HG03520 (cell line): ENCODE results near the gene SLC45A1.

Experiments used
- ATAC-seq: cut with Tn5 transposase; IDR thresholded peaks from one replicate; pipeline ENCODE4 v1.9.1; 2021; ENCODE audit warnings: mild to moderate bottlenecking, moderate library complexity; ENCODE audit not compliant: unreplicated experiment

SLC45A1 gene

DNA sequence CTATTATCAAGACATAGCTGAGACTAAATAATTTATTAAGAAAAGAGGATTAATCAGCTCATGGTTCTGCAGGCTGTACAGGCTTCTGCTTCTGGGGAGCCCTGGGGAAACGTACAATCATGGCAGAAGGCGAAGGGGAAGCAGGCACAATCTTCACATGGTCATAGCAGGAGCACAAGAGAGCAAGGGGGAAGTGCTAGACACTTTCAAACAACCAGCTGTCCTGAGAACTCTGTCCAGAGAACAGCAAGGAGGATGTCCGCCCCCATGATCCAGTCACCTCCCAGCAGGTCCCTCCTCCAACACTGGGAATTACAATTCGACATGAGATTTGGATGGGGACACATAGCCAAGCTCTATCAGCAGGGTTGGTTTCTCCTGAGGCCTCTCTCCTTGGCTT lies 10.3 kb upstream of the SLC45A1 start:
- no peak for ATAC-seq

- ATAC-seq = no peak
Observed at GRCh38 chr1:8311068-8311718, 6.7 kb upstream of the SLC45A1 start.

GRCh38 chr1:8312235-8313218 lies 5.4 kb upstream of the SLC45A1 start:
- no peak for ATAC-seq

- ATAC-seq = no peak
Observed at GRCh38 chr1:8313231-8313630, 4.7 kb upstream of the SLC45A1 start.

GRCh38 chr1:8314346-8315280 lies 3.3 kb upstream of the SLC45A1 start:
- no peak for ATAC-seq

DNA sequence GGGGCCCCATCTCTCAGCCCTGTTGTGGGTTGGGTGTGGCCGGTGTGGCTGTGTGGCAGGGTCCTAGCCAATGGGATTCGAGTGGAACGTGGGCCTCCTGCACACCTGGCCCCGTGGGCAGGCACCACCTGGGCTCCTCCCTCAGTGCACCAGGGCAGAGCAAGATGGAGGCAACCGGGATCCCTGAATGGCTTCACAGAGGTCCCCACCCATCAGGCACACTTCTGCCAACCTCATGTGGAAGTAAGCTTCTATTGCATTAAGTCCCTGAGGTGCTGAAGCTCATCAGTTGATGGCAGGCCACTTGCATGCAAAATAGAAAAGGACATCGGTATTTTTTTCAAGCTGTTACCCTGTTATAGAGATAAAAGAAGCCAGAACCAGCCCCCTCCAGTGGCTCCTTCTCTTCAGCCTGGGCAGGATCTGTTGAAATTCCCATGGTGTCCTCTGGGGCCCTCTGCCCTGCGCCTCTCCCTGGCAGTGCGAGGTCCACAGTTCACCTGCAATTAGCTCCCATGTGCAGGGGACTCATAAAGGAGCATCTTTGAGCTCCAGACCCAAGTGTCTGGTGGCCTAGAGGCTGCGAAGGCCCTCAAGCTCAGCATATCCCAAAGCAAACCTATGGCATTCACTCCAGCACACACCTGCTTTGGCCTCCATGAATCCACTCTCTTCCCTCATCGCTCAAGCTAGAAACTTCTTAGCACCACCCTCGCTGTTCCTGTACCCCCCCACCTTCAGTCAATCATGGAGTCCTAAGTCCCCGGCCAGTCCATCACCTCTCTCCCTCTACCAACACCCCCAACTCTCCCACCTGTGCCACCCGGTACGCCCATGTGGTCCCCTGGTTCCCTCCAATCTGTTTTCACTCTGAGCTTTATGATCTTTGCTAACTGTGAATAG lies 2.1 kb upstream of the SLC45A1 start:
- no peak for ATAC-seq

DNA sequence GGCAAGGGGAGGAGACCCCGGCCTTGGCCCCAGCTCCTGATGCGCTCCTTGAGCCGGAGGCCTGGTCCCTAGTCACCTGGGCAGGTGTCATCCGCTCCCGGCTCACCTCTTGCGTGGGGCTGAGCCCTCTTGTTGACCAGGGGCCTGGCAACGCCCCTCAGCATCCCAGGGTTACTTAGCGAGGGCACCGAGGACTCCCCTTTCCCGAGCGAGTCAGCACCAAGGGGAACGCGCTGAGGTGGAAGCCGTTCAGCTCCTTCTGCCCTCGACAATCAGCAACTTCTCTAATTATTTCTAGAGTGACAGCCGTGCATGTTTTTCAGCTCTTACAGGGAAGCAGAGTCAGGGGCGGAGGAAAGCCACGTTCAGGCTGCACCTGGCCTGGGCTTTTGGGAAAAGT lies 522 bp downstream of the SLC45A1 start:
- ATAC-seq = no peak

GRCh38 chr1:8321612-8322011 lies 3.7 kb downstream of the SLC45A1 start:
- ATAC-seq = no peak

GRCh38 chr1:8323706-8324105 lies 5.8 kb downstream of the SLC45A1 start:
- no peak for ATAC-seq

GRCh38 chr1:8324176-8324810 lies 6.4 kb downstream of the SLC45A1 start:
- ATAC-seq = no peak

GRCh38 chr1:8325771-8326170 lies 7.9 kb downstream of the SLC45A1 start:
- no peak for ATAC-seq

DNA sequence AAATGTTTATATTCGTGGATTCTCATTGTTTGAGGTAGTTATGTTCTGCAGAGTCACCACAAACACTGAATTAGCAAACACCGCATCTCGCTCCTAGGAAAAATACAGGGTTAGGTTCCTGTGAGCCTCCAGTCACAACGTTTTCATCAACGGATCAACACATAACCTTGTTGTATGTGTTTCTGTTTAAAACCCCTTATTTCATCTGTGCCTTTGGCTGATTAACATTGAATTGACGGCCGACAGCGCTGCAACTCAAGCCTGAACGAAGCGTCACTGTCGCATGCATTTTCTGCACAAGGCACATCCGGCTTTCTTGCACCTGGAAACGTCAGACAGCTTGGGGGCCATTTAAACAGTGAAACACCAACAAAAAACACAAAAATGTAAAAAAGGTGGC lies 8.4 kb downstream of the SLC45A1 start:
- ATAC-seq = no peak

DNA sequence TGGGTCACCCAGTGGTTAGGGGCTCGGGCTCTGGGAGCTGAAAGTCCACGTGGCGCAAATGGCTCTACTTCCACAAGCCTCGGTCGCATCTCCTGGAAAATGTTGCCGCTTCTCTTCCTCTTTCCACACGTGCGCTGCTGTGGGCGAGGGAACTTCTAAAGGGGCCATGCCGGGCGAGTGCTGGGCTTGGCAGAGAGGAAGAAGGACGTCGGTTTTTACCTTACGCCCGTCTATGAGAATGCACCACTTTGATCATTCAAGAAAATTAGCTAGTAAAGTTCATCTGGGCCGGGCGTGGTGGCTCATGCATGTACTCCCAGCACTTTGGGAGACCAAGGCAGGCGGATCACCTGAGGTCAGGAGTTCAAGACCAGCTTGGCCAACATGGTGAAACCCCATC lies 10.4 kb downstream of the SLC45A1 start:
- no peak for ATAC-seq

GRCh38 chr1:8329439-8329838 lies 11.5 kb downstream of the SLC45A1 start:
- no peak for ATAC-seq

- no peak for ATAC-seq
Observed at GRCh38 chr1:8329858-8330257, 11.9 kb downstream of the SLC45A1 start.

GRCh38 chr1:8330271-8331125 lies 12.6 kb downstream of the SLC45A1 start:
- ATAC-seq = no peak

DNA sequence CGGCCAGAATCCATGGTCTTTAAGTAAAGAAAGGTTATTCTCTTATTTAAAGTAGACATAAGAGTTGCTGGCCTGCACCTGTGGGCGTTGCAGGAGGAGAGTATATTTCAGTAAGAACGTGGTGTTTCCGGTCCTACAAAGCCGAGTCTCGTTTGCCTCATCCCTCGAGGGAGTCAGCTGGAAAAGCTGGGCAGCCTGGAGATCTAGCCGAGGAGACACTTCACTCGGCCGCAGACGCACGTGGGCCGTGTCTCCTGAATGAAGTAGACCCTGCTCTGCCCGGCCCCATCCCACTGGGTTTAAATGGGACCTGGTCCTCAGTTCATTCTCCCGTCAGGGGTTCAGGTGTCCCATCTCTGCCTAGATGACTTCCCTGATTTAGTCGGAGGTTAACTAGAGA lies 14.9 kb downstream of the SLC45A1 start:
- no peak for ATAC-seq

- ATAC-seq = no peak
Observed at GRCh38 chr1:8333246-8333987, 15.5 kb downstream of the SLC45A1 start.
